KMS-11 (cell line): ENCODE measurements around the gene ZNF211.

ENCODE experiments used
- H2AFZ ChIP-seq: fragments of 200-600 bp; sonication (generic); 2 replicates; pipeline ENCODE4 v1.6.1; 2016; ENCODE audit warnings: antibody characterized with exemption, mixed run types, low read depth
- H3K27ac ChIP-seq: fragments of 200-600 bp; sonication (generic); 2 replicates; pipeline ENCODE4 v1.6.1; 2016; ENCODE audit warnings: mild to moderate bottlenecking, mixed run types
- H3K27me3 ChIP-seq: fragments of 200-600 bp; sonication (generic); 2 replicates; pipeline ENCODE4 v1.6.1; 2017; ENCODE audit warnings: mild to moderate bottlenecking, low read depth, mixed run types, moderate library complexity; ENCODE audit not compliant: insufficient read depth
- H3K36me3 ChIP-seq: fragments of 200-600 bp; sonication (generic); 2 replicates; pipeline ENCODE4 v1.6.1; 2017; ENCODE audit warnings: mild to moderate bottlenecking, mixed run types; ENCODE audit not compliant: insufficient read depth
- H3K4me1 ChIP-seq: fragments of 200-600 bp; sonication (generic); 2 replicates; pipeline ENCODE4 v1.6.1; 2016; ENCODE audit warnings: mild to moderate bottlenecking, low read depth, mixed run types; ENCODE audit not compliant: poor library complexity, severe bottlenecking
- H3K4me2 ChIP-seq: fragments of 200-600 bp; sonication (generic); 2 replicates; pipeline ENCODE4 v1.7.0; 2016; ENCODE audit warnings: mild to moderate bottlenecking, mixed run types
- H3K4me3 ChIP-seq: fragments of 200-600 bp; sonication (generic); IDR thresholded peaks from 2 replicates; pipeline ENCODE4 v1.6.1; 2017; ENCODE audit warnings: low read depth, low read length, mixed read lengths; ENCODE audit not compliant: insufficient read depth
- H3K79me2 ChIP-seq: fragments of 200-600 bp; sonication (generic); 2 replicates; pipeline ENCODE4 v1.6.1; 2016; ENCODE audit warnings: low read depth, mixed run types; ENCODE audit not compliant: insufficient read depth
- H3K9ac ChIP-seq: fragments of 200-600 bp; sonication (generic); 2 replicates; pipeline ENCODE4 v1.6.1; 2016; ENCODE audit warnings: mild to moderate bottlenecking, mixed run types
- H4K20me1 ChIP-seq: fragments of 200-600 bp; sonication (generic); 2 replicates; pipeline ENCODE4 v1.6.1; 2016; ENCODE audit warnings: mild to moderate bottlenecking, mixed run types; ENCODE audit not compliant: insufficient read depth
- CTCF ChIP-seq: fragments of 200-600 bp; sonication (generic); conservative IDR thresholded peaks from 2 replicates; pipeline ENCODE4 v1.6.1; 2017; ENCODE audit warnings: low read depth, mild to moderate bottlenecking, antibody characterized with exemption, low read length, moderate library complexity, mixed read lengths

ZNF211 gene

GRCh38 chr19:57632987-57633831 lies at the start of gene ZNF211:
Gene ZNF211 (plus strand): TSS chr19:57633168. CDS start chr19:57633347, 179 bp downstream.
- no peak within 1 kb of the TSS for H3K27ac ChIP-seq
- H2AFZ ChIP-seq, result peak within 1 kb of the TSS; percentile 80
- H3K4me1 ChIP-seq, result no peaks in the 10 kb centered on the region
- peak within 1 kb of the TSS; percentile 9; the same call in 1 of the 2 replicates for H3K9ac ChIP-seq
- H4K20me1 ChIP-seq, result no peaks in the 10 kb centered on the region
- peaks cover 5% of the 10 kb centered on the region for H3K36me3 ChIP-seq
- no peaks in the 10 kb centered on the region for H3K27me3 ChIP-seq
- TF ChIP-seq CTCF, result no peak
- peak within 1 kb of the TSS; percentile 64 for H3K4me2 ChIP-seq
- H3K4me3 ChIP-seq, result no peak within 1 kb of the TSS
- H3K79me2 ChIP-seq, result no peaks in the 10 kb centered on the region

GRCh38 chr19:57583521-57584416 lies 49.2 kb upstream of the ZNF211 start, which contains the start of gene ZIK1:
Gene ZIK1 (plus strand): TSS chr19:57584145. CDS start chr19:57584357, 212 bp downstream.
- Histone ChIP-seq H3K36me3 (no peaks in the 10 kb centered on the region), H3K79me2 (no peaks in the 10 kb centered on the region), H3K4me1 (no peaks in the 10 kb centered on the region), H3K4me2 (no peak within 1 kb of the TSS), H3K27me3 (no peaks in the 10 kb centered on the region), H3K9ac (no peak within 1 kb of the TSS), H2AFZ (no peak within 1 kb of the TSS), H3K27ac (no peak within 1 kb of the TSS), H3K4me3 (no peak within 1 kb of the TSS), H4K20me1 (no peaks in the 10 kb centered on the region)
- no peak for TF ChIP-seq CTCF

- H3K27ac ChIP-seq, result no peak overlapping the region
- no peaks in the 10 kb centered on the region for H4K20me1 ChIP-seq
- H3K4me2 ChIP-seq, result no peak overlapping the region
- no peak for TF ChIP-seq CTCF
- H3K4me3 ChIP-seq, result no peak overlapping the region
- no peaks in the 10 kb centered on the region for H3K4me1 ChIP-seq
- H3K27me3 ChIP-seq, result no peaks in the 10 kb centered on the region
- H3K36me3 ChIP-seq, result no peaks in the 10 kb centered on the region
- no peak overlapping the region for H2AFZ ChIP-seq
- H3K79me2 ChIP-seq, result no peaks in the 10 kb centered on the region
- no peak overlapping the region for H3K9ac ChIP-seq
Observed at GRCh38 chr19:57587529-57587928, 45.4 kb upstream of the ZNF211 start.

- no peak overlapping the region for H3K9ac ChIP-seq
Observed at GRCh38 chr19:57599377-57599760, 33.6 kb upstream of the ZNF211 start.

More at GRCh38 chr19:57599377-57599760, 33.6 kb upstream of the ZNF211 start:
- Histone ChIP-seq H3K36me3 (no peaks in the 10 kb centered on the region), H3K27ac (no peak overlapping the region), H3K79me2 (no peaks in the 10 kb centered on the region), H3K4me2 (peak overlapping the region; percentile 57; the same call in 1 of the 2 replicates), H2AFZ (peak overlapping the region; percentile 76), H4K20me1 (no peaks in the 10 kb centered on the region), H3K4me3 (no peak overlapping the region), H3K4me1 (no peaks in the 10 kb centered on the region), H3K27me3 (no peaks in the 10 kb centered on the region)
- no peak for TF ChIP-seq CTCF
